Stimulated activated CD4-positive, alpha-beta T cell treated with anti-CD3 and anti-CD28 coated beads, TNF-alpha, amount 100 ng/mL, for 24 hours (primary cell): ENCODE measurements around the gene PLEKHH1.

Experiments used
- DNase-seq, 3 experiments: peaks; one replicate each; pipeline ENCODE4 v3.0.0-alpha.2; 2020; ENCODE audit warnings: low read depth in 3 of 3

The PLEKHH1 gene

DNA sequence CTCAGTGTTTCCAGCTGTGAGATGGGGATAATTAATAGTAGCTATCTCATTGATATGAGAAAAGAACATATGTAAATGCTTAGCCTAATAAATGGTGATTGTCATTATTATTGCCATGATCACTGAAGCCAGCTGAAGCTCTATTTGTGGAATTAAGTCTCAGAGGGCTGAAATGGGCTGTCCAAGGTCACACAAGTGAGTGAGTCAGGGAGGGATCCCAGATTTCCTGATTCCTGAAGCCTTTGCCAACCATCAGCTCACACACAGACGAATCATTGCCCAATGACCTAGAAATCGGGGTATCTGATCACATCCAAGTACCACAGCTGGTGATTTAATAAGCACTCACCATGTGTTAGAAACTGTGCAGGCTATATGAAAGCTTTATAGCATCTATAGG, 23.0 kb upstream of the PLEKHH1 start:
- no peak for DNase-seq

DNA sequence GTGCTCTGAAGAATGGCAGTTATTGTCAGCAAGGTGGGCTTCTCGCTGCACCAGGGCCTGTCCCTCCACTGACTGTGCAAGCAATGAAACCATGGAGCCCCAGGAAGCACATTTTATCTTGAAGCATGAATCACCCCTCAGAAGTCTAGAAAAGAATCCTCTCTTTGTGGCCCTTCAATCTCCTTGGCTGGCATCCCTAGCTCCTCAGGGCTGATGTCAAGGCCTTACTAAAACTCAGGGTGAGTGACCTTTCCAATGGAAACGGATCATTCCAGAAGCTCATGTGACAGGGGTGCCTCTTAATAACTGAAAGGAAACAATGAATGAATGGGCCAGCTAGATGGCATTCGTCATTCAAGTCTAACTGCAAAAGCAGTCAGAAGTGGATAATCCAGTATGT, 22.3 kb upstream of the PLEKHH1 start:
- no peak for DNase-seq

DNA sequence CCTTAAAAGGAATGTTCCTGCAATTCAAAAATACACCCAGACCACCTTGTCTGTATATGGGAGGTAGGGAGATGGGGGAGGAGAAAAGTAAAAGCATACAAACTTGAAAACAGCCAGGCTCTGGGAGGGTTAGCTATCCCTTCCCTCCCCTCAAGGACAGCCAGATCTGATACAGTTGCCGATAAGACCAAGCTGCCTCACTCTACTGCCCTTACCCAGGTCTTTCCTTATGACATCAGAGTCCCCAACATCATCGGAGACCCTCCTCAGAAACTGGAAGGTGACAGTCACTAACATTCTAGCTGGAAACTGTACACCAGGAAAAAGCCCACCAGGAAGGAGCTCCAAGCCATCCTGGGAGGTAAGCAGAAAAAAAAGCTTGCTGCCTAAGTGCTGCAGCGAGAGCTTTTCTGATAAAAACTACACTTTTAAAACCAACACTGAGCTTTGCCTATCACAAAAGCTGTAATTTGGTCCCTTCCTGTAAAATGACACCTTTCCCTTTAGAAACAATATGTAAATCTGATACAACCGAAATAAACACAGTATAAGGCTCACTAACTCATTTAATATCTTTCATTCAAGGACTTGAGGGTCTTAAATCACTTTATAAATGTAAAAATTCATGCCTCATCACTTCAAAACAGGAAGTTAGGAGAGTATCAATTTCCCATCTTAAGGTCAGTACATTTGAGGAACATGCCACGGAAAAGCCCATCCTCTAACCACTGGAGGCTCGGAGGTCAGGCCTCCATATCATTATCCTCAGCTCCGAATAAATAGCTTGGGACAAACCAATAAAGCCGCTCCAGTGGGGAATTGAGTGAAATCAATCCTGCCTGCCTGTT, 20.4 kb upstream of the PLEKHH1 start:
- no peak for DNase-seq

DNA sequence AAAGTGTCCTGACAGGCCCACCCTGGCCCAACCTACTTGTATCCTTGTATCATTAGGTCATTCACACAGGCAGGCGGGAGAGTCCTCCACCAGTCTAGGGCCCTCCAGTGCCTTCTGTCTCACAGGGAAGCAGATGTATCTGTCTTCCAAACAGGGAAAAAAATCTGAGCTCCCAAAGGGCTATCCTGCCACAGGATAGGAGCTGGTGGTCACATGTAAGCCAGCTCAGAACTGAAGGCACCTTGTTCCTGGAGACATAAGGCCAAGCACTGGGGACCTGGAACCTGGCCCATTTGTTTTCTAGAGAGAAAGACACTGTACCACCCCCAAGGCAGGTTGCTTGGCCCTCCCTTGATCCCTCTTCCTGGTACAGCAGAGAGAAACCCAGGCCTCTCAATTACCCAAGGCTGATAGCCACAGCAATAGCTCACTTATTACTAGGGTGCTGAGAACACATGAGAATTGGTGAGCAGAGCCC, 19.4 kb upstream of the PLEKHH1 start:
- DNase-seq = no peak

DNA sequence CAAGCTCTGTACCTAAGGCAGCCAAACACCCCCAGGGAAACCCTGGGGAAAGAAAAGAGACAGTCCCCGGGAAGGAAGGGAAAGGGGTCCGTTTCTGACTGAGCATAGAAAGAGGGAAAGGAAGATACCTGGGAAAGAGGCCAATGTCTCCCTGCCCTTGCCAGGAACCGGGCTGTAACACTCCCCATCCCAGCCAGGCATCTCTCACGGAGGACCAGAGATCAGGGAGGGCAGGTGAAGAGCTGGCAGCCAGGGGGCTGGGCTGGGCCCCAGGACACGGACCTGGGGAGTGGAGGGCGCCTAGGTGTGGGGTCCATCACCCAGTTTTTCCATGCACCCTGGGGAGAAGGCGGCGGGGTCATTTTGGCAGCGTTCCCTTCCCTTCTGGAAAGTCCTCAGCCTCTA, 18.9 kb upstream of the PLEKHH1 start:
- DNase-seq = no peak

DNA sequence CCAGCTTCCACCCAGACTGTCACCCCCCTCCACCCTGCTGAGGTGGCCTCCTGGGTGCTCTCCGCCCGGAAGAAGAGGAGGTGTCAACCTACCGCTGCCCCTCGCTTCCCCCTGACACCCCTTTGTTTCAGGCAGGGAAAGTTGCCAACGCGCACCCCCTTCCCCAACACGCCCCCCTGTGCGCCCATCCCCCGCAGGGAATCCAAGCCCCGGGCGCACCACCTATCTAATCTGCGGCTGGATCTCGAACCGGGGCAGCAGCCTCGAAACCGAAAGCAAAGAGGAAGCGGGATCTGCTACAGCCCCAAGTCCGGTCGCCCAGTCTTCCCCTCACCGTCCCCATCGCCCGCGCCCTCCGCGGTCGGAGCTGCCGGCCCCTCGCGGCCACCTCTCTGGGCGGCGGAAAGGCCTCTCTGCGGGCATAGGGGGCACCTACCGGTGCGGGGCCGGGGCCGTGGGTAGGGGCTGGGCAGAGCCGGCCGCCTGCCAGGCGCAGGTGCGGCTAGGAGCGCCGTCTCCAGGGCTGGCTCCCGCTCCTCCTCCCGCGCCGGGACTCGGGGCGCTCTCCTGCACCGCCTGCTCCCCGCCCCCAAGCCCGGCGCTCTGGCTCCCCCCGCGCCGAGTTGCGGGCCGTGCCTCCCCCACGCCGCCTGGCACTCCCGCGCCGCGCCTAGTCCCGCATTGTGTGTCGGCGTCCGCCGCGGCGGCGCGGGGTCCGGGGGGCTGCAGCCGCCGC, 18.3 kb upstream of the PLEKHH1 start:
- peak in 1 of 3 experiments; percentile 9 for DNase-seq

DNA sequence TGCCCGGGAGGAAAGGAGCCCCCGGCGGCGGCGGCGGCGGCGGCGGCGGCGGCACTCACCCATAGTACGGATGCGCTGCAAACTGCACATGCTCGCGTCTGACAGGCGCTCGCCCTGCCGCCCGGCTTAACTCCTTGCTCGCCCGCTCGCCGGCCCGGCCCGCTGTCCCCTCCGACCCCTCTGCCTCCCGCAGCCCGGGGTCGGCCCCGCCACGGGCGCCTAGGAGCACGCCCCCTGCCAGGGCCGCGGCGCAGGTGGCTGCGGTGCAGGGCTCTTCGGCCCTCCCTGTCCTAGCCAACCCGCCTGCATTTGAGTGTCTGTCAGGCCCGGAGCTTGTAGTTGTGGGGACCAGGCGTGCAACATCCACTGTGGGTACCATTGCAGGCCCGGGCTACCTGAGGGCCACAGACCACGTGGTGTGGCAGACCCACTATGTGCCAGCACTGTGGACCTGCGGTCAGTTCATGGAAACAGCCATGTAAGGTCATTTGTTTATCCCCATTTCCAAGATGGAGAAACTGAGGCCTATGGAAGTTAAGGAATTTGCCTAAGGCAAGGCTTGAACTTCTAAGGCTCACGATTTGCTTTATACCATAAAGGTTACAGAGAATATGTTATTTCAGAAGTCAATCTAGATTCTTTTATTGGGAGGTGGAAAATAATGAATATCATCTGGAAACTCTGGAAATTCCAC, 17.6 kb upstream of the PLEKHH1 start:
- peak in 1 of 3 experiments; percentile 45 for DNase-seq

DNA sequence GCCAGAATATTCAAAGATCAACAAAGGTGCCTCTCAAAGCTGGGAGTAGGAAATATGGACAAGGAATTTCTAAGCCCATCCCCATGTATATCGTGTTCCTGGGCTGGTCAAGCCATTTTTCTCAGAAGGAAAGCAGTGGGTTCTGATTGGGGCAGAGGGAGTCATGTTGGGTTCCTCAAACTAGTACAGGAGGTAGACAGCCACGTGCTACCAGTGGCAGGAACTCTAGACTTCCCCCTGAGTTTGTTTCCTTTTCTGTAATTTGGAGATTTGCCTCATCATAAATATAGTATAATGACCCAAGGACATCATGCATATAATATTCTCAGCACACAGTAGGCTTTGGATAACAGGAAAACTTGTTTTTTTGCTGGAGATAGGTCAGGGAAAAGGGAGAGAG, 16.4 kb upstream of the PLEKHH1 start:
- no peak for DNase-seq

DNA sequence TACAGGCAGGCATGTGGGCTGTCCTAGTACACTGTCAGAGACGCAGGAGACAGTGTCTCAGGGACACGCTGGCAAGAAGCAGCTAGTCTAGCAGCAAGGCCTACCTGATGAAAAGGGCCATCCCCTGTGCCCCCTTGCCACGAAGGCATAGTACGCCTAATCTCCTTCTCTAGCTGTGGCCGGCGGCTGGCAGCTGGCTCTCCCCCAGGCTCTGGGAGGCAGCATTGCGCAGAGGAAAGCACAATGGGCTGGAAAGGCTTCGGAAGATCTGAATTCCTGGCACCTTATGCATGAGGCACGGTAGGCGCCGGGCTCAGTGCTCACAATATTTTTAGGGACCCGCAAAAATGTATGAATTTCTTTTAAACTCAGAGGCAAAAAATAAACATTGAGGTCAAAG, 16.0 kb upstream of the PLEKHH1 start:
- no peak for DNase-seq

DNA sequence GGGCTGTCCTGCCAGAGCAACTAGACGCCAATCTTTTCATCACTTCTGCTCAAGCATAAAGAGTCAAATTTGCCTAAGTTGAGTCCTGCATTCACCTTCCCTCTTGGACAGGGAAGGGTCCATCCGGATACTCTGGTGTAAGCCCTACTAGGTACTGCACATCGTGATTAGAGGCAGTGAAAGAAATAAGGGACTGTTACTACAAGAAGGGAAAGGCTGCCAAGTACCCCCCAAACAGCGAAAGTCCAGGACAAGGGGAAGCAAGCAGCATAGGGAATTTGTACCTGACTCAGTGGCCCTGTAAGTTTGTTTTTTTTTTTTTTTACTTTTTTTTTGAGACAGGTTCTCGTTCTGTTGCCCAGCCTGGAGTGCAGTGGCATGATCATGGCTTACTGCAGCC, 13.7 kb upstream of the PLEKHH1 start:
- no peak for DNase-seq

DNA sequence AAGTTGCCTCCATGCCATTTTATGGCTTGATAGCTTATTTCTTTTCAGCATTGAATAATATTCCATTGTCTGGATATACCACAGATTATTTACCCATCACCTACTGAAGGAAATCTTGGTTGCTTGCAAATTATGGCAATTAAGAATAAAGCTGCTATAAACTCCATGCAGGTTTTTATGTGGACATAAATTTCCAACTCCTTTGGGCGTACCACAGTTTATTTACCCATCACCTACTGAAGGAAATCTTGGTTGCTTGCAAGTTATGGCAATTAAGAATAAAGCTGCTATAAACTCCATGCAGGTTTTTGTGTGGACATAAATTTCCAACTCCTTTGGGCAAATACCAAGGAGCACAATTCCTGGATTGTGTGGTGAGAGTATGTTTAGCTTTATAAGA, 12.6 kb upstream of the PLEKHH1 start:
- DNase-seq = no peak

DNA sequence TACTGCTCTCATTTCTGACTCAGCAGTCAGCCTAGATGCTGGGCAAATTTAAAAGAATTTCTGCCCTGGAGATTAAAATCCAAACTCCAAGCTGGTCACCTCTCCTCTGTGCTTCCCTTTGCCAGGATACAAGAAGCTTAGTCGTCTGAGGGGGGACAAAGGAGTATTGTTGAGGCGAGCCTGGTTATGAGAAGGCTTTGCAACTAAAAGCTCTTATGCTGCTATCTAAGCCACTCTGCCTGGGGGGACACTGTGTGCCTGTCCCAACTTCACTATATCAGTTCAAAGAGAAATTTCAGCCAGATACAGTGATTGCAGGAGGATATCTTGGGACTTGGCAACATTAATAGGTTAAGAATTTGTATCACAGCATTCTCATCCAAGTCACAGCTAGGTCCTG, 10.8 kb upstream of the PLEKHH1 start:
- no peak for DNase-seq

DNA sequence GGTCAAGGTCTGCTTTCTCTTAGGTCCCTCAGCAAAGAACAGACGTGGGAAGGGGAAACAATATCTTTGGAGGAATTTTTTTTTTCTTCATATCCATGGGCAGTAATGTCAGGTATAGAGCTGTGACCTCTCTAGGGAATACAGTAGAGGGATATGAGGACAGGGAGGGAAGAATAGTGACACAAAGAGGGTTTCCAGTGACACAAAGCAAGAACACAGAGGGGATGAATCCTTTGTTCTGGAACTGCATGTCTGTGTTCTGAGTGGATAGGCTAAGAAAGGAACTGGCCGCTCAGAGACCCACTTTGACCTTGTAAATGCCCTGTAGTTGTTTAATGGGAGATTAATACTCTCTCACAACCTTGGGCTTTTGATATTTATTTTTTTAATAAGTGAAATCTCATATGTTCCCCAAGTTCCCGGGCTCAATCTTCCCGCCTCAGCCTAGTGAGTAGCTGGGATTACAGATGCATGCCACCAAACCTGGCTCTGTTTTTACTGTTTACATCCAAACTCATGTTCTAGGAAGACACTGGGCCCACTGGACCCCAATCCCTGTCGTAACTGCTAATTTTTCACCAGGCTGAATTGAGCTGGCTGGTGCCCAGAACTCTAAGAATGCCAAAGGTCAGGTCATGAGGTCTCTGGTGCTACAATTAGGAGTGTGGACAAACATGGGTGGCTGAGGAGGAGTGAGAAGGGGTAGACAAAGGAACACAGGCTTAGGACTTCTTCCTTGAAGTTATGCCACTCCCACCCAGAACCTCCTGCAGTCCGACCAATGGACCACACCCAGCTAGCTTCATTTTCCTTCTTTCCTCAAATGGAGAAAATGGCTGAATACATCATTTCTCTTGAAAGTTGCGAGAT, 9.1 kb upstream of the PLEKHH1 start:
- no peak for DNase-seq

DNA sequence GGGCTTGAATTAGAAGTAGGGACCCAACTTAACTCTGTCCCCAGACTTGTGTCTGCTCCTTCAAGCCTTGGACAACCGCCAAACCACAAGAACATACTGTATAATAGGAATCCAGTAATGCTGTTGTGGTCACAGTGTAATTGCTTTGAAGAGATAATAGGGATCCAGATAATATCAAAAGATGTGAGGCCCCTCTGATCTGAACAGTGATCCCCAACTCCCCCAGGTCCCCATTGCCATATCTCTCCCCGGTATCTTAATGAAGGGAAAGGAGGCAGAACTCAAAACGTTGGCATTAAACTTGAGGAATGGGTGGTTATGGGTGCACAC, 8.5 kb upstream of the PLEKHH1 start:
- no peak for DNase-seq

DNA sequence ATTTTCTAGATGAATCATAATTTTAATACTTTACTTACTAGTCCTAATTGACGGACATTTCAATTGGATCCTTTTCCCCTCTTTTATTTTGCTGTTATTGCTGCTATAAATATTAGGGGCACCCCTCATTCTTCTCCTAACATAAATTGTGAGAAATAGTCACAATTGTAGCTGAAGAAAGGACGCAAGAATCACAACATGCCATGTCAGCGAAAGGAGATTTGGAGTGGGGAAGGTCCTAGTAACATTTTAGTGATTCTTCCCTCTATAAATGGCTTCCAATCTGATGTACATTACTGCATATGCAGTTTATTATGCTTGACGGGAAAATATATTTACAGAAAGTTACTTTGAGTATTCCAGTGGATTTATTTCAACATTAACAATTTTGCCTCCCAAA, 7.7 kb upstream of the PLEKHH1 start:
- no peak for DNase-seq

DNA sequence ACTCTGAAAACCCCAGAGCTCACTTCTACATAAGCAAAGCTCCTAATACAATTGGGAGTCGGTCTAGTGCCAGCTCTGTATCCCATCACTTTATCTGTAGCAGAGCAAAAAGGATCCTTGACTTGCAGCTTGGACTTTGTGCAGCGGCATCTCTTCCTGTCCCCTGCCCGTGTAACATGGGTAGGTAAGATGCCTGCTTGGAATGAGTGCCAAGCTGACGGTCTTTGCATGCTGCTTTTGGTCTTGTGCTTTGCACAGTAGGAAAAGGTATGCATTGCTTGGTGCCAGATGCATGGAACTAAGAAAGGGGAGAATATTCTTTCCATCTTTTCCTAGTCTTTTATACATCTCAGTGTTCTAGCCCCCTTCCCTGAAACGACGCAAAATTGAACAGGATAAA, 6.9 kb upstream of the PLEKHH1 start:
- no peak for DNase-seq

DNA sequence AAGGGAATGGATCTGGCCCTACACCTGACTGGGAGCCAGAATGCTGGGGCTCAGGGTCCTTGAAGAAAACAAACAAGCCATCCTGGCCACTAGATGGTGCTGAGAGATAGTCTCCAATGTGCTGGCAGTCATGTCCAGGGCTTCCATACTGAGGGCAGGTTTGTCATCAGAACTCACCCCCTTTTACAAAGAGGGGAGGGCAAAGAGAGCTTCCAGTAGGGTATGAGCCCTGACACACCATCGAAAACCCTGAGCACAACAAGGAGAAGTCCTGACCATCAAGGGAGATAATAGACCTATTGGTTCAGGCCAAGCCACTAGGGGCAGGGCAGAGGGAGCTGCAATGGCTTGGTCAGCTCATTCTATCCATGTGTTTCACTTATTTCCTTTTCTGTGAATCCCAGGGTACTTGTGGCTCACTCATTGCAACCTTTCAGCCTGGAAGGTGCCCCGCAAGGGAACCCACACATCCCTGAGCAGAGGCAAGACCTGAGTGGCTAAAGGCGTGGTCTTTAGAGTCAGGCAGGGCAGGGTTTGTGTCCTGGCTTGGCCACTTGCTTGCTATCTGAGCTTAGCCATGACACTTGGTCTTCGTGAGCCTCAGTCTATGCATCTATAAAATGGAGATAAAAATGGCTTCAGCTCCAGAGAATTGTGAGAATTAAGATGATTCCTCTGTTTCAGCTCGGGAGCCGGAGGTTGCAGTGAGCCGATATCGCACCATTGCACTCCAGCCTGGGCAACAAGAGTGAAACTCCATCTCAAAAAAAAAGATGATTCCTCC, 6.2 kb upstream of the PLEKHH1 start:
- DNase-seq = peak in 1 of 3 experiments; percentile 21

DNA sequence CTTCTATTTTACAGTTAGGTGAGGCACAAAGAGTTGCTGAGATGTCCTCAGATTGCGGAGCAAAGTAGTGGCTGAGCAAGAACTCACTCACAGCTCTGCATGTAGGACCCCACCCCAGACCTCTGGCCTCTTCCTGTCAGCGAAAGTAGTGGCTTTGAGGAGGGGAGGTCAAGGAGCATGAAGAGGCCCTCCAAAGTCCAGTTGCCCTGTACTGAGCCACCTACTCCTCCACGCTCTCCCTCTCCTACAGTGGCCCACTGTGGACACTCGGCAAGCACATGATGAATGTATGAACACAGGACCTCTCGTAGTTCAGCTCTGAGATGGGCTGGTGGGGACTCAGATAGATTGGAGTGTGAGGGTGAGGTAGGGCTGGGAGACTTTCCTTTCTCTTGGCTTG, 5.3 kb upstream of the PLEKHH1 start:
- DNase-seq = no peak

DNA sequence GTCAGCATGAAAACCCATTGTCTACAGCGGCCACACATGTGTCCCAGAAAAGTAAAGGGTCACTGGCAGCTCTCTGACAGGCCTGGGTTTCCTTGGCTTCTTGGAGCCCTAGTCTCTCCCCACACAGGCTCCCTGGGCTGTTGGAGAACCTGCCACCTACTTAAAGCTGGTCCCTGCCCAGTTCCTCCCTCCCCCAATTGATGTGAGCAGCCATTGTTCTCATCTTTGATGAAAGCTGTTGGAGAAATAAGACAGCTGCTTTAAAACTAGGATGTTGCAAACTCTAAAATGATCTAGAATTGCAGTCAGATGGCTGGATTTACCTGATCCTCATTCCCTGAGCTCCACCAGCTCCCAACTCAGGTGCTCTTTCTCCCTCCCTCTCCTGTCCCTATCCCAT, 4.8 kb upstream of the PLEKHH1 start:
- no peak for DNase-seq

DNA sequence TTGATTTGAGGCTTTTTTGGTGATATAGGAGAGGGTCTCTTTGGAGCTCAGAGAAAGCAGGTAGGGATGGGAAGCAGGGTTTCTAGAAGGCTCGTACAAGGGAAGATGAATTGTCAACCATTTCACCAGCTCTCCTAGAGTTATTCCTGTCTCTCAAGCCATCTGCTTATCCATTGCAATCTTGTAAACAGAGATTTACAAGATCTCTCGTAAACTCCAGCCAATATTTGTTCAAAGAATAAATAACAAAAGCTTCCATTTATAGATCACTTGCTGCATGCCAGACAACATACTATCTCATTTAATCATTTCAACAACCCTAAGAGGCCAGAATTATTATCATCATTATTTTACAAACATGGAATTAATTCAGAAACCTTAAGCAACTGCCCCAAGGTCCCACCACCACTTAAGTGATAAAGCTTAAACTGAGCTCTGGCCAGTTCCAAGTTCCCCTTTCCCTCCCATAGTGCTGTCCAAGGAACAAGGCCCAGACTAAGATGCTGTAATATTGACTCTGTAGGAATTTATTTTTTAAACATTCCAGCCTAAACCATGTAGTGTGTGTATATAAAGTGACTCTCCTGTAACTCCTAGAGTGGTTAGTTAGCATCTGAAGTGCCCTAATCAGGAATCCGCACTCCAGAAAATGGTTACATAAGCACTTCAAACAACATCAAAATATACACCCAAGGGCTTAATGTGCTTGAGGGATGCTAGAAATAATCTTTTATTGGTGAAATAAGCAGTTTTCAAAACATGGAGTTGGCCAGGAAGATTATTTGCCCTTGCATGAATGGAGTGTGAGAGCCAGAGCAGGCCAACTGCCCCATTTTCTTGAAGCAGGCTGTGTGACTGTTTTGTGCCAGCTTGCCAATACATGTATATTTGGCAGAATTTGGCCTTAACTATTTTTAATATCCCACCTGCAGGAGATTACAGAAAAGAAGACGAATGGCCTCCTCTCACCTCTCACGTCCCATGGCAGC, 2.8 kb upstream of the PLEKHH1 start:
- DNase-seq = no peak
